ENCODE results near the gene PLPP6.

PLPP6 gene

GRCh38 chr9:4686584-4686983 is 24.5 kb downstream of the PLPP6 start:
- Histone ChIP-seq H3K4me3 (no peak overlapping the region), H3K27ac (no peak overlapping the region)

- Histone ChIP-seq H3K4me3 (no peak overlapping the region), H3K27ac (no peak overlapping the region)
These were observed 26.9 kb downstream of the PLPP6 start for GRCh38 chr9:4689021-4689420.

- no peak overlapping the region for H3K4me3 ChIP-seq
- H3K27ac ChIP-seq: peak overlapping the region in 4 of 21 experiments; percentile 4 to 35 (median 8)
These were observed 27.6 kb downstream of the PLPP6 start for GRCh38 chr9:4689687-4690104.

GRCh38 chr9:4690144-4690543 is 28.1 kb downstream of the PLPP6 start:
- Histone ChIP-seq H3K27ac (peak overlapping the region in 3 of 21 experiments; percentile 4 to 12 (median 4)), H3K4me3 (no peak overlapping the region)

- H3K27ac ChIP-seq: peak overlapping the region in 1 of 21 experiments; percentile 14
- H3K4me3 ChIP-seq: no peak overlapping the region
These were observed 29.7 kb downstream of the PLPP6 start for GRCh38 chr9:4691795-4692194.

GRCh38 chr9:4700091-4700490 is 38.0 kb downstream of the PLPP6 start:
- Histone ChIP-seq H3K4me3 (no peak overlapping the region), H3K27ac (no peak overlapping the region)

- Histone ChIP-seq H3K4me3 (no peak overlapping the region), H3K27ac (no peak overlapping the region)
These were observed 38.8 kb downstream of the PLPP6 start for GRCh38 chr9:4700932-4701331.

- Histone ChIP-seq H3K4me3 (no peak overlapping the region), H3K27ac (no peak overlapping the region)
These were observed 39.4 kb downstream of the PLPP6 start for GRCh38 chr9:4701526-4701925.

- Histone ChIP-seq H3K4me3 (no peak overlapping the region), H3K27ac (no peak overlapping the region)
These were observed 42.0 kb downstream of the PLPP6 start for GRCh38 chr9:4704129-4704528.

GRCh38 chr9:4706021-4706420 is 43.9 kb downstream of the PLPP6 start:
- no peak overlapping the region for H3K27ac ChIP-seq

GRCh38 chr9:4706971-4707622 is 45.0 kb downstream of the PLPP6 start:
- H3K4me3 ChIP-seq: no peak overlapping the region
- peak overlapping the region in 1 of 21 experiments; percentile 3 for H3K27ac ChIP-seq

More at GRCh38 chr9:4706021-4706420, 43.9 kb downstream of the PLPP6 start:
- no peak overlapping the region for H3K4me3 ChIP-seq

- Histone ChIP-seq H3K27ac (no peak overlapping the region), H3K4me3 (no peak overlapping the region)
These were observed 47.3 kb downstream of the PLPP6 start for GRCh38 chr9:4709380-4709779.

GRCh38 chr9:4713849-4714248 is 51.8 kb downstream of the PLPP6 start:
- Histone ChIP-seq H3K27ac (no peak overlapping the region), H3K4me3 (no peak overlapping the region)

GRCh38 chr9:4714266-4715016 is 52.3 kb downstream of the PLPP6 start:
- Histone ChIP-seq H3K27ac (no peak overlapping the region), H3K4me3 (no peak overlapping the region)
